Heart left ventricle (tissue), 13 donors: ENCODE results near the gene ISCU.

Experiments
- POLR2A ChIP-seq, 2 donors: fragments of 450-650 bp; IDR thresholded peaks; one replicate each; pipeline ENCODE4 v1.6.1; 2017; ENCODE audit warnings: antibody characterized with exemption in 2 of 2, mild to moderate bottlenecking in 2 of 2, moderate library complexity in 2 of 2
- TF ChIP-seq, protein P1 (sequence below), 12 donors: fragments of 200-600 bp; sonication (generic) in 4 of 12; IDR thresholded peaks; one replicate each; pipeline versions ENCODE4 v1.5.0 to v1.8.0; 2018 to 2022; ENCODE audit warnings: antibody characterized with exemption in 12 of 12, mild to moderate bottlenecking in 5 of 12
- donor health status: ischemic (EF 13 %, LVEDD 7.1; RV severe dilation, severe dysfunction).
- donor health status: DM: no; HTN: yes; CAD: no.
- donor health status: DM: no; HTN: no; CAD: no.
- donor health status: ischemic (EF 25% LVEDD 6.9; RV normal size, moderate dysfunction).
- donor health status: ischemic (EF 25% LVEDD 5.7; RV mildly dilated, moderate dysfunction).
- donor health status: ischemic (EF 35%, LVEDD 5.7; RV mildly dilated, moderate dysfunction).
- donor health status: nonischemic (EF 11% LVEDD 7.7; RV severe dilation, severe dysfunction).
- donor health status: DM: yes; HTN: yes; CAD: no.
- donor health status: PGD.
- donor health status: ischemic (EF 29% LVEDD 5.4; RV normal size, mild dysfunction).
- donor health status: nonischemic (EF 23%, LVEDD 6.1; RV moderate dilation, normal function).

DNA sequence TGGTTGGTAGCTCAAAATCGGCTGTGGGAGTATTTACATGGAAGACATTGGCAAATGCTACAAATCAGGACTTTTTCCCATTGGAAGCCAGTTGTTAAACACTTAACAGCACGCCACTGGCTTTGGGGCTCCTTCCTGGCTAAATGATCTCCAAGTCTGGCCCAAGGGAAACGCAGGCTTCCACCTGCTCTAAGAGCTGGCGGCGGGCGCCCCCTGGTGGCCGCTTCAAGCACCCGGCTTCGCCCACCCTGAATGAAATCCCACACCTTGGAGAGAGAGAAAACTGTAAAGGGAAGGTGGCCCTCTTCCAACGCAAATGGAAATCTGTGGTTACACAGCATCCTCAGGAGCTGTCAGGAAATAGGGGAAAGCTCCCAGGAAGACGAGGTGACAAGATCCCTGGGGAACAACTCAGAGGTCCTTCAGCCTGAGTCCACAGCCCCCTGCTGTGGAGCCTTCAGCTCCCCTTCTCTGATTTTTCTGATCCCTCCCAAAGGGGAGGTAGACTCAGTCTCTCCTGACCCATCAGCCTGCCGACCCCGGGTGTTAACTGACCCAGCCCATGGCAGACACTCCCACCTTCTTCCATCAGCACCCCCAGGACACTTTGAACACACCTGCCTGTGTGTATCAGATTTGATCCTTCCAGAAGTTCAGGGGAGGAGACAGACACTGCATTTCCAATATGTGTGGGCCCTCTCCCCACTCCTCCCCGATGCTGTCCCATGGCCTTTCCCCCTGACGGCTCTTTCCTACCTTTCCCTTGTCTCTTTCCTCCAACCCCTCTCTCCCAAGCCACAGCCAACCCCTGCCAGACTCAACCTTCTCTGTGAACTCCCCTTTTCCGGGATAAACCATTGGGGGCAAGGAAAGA is 55.9 kb downstream of the ISCU start:
- TF ChIP-seq, protein P1, sequence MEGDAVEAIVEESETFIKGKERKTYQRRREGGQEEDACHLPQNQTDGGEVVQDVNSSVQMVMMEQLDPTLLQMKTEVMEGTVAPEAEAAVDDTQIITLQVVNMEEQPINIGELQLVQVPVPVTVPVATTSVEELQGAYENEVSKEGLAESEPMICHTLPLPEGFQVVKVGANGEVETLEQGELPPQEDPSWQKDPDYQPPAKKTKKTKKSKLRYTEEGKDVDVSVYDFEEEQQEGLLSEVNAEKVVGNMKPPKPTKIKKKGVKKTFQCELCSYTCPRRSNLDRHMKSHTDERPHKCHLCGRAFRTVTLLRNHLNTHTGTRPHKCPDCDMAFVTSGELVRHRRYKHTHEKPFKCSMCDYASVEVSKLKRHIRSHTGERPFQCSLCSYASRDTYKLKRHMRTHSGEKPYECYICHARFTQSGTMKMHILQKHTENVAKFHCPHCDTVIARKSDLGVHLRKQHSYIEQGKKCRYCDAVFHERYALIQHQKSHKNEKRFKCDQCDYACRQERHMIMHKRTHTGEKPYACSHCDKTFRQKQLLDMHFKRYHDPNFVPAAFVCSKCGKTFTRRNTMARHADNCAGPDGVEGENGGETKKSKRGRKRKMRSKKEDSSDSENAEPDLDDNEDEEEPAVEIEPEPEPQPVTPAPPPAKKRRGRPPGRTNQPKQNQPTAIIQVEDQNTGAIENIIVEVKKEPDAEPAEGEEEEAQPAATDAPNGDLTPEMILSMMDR (IDR thresholded peaks at IDR 0.05) = peak; percentile 91 to 100 (median 98)
- TF ChIP-seq POLR2A (IDR thresholded peaks at IDR 0.05) = no peak
